Neutrophil (primary cell): ENCODE data around the gene RAX.

ENCODE experiments used
- H3K27ac ChIP-seq: fragments of 200-600 bp; sonication (generic); 2 replicates; pipeline ENCODE4 v1.5.1; 2016; ENCODE audit warnings: mild to moderate bottlenecking, moderate library complexity
- H3K27me3 ChIP-seq: fragments of 200-600 bp; sonication (generic); 2 replicates; pipeline ENCODE4 v1.6.0; 2016; ENCODE audit warnings: mild to moderate bottlenecking
- H3K36me3 ChIP-seq: fragments of 200-600 bp; sonication (generic); 2 replicates; pipeline ENCODE4 v1.5.1; 2017
- H3K4me1 ChIP-seq, 2 experiments: fragments of 200-600 bp in 1 of 2; sonication (generic) in 1 of 2; 1 replicate in 1 of 2; 2 replicates in 1 of 2; pipeline versions ENCODE4 v1.5.1 to v1.6.1; 2013 to 2016; ENCODE audit warnings: low read depth in 1 of 2, low read length in 1 of 2, mild to moderate bottlenecking in 1 of 2, moderate library complexity in 1 of 2; ENCODE audit not compliant: control insufficient read depth in 1 of 2, insufficient read depth in 1 of 2
- H3K4me3 ChIP-seq, 2 experiments: fragments of 200-600 bp in 1 of 2; sonication (generic) in 1 of 2; 1 replicate in 1 of 2; 2 replicates in 1 of 2; pipeline ENCODE4 v1.5.1; 2013 to 2016; ENCODE audit warnings: low read depth in 1 of 2, low read length in 1 of 2, mild to moderate bottlenecking in 1 of 2, moderate library complexity in 1 of 2
- H3K9me3 ChIP-seq: fragments of 200-600 bp; sonication (generic); 2 replicates; pipeline ENCODE4 v1.5.1; 2016
- CTCF ChIP-seq: fragments of 200-600 bp; sonication (generic); IDR thresholded peaks from 2 replicates; pipeline ENCODE4 v1.5.1; 2016; ENCODE audit warnings: antibody characterized with exemption

The RAX gene

GRCh38 chr18:59279193-59279592 lies 5.9 kb upstream of the RAX start:
- no peaks in the 10 kb centered on the region for H3K9me3 ChIP-seq
- TF ChIP-seq CTCF, result no peak
- H3K36me3 ChIP-seq, result no peaks in the 10 kb centered on the region
- H3K4me1 ChIP-seq, result no peaks in the 10 kb centered on the region
- no peak overlapping the region for H3K4me3 ChIP-seq
- peaks cover 100% of the 10 kb centered on the region for H3K27me3 ChIP-seq
- no peak overlapping the region for H3K27ac ChIP-seq

- no peak overlapping the region for H3K27ac ChIP-seq
- peaks cover 100% of the 10 kb centered on the region for H3K27me3 ChIP-seq
- no peaks in the 10 kb centered on the region for H3K9me3 ChIP-seq
- H3K4me1 ChIP-seq, result no peaks in the 10 kb centered on the region
- TF ChIP-seq CTCF, result no peak
- H3K4me3 ChIP-seq, result no peak overlapping the region
- no peaks in the 10 kb centered on the region for H3K36me3 ChIP-seq
Measured at GRCh38 chr18:59278793-59279192, 5.5 kb upstream of the RAX start.

- no peaks in the 10 kb centered on the region for H3K9me3 ChIP-seq
Measured at GRCh38 chr18:59276047-59276446, 2.8 kb upstream of the RAX start.

GRCh38 chr18:59275406-59275949 lies 2.2 kb upstream of the RAX start:
- TF ChIP-seq CTCF, result no peak

More at GRCh38 chr18:59276047-59276446, 2.8 kb upstream of the RAX start:
- peaks cover 100% of the 10 kb centered on the region for H3K27me3 ChIP-seq
- H3K36me3 ChIP-seq, result no peaks in the 10 kb centered on the region
- H3K27ac ChIP-seq, result no peak overlapping the region
- H3K4me3 ChIP-seq, result no peak overlapping the region
- no peak for TF ChIP-seq CTCF
- peaks cover 0 to 8% of the 10 kb centered on the region in 2 experiments for H3K4me1 ChIP-seq

GRCh38 chr18:59274533-59274928 lies 1.3 kb upstream of the RAX start:
- H3K4me3 ChIP-seq, result no peak overlapping the region
- no peak for TF ChIP-seq CTCF
- no peaks in the 10 kb centered on the region for H3K36me3 ChIP-seq
- H3K4me1 ChIP-seq, result peaks cover 0 to 8% of the 10 kb centered on the region in 2 experiments
- no peaks in the 10 kb centered on the region for H3K9me3 ChIP-seq
- H3K27me3 ChIP-seq, result peaks cover 100% of the 10 kb centered on the region
- no peak overlapping the region for H3K27ac ChIP-seq

More at GRCh38 chr18:59275406-59275949, 2.2 kb upstream of the RAX start:
- no peak overlapping the region for H3K27ac ChIP-seq
- H3K36me3 ChIP-seq, result no peaks in the 10 kb centered on the region
- no peaks in the 10 kb centered on the region for H3K9me3 ChIP-seq
- H3K4me3 ChIP-seq, result no peak overlapping the region
- peaks cover 0 to 8% of the 10 kb centered on the region in 2 experiments for H3K4me1 ChIP-seq
- H3K27me3 ChIP-seq, result peaks cover 100% of the 10 kb centered on the region
